Stomach (tissue), 4 donors: ENCODE results near the gene CD44.

ENCODE experiments used
- POLR2A ChIP-seq, 4 donors: fragments of 450-650 bp; IDR thresholded peaks; one replicate each; pipeline ENCODE4 v1.6.1; 2016; ENCODE audit warnings: antibody characterized with exemption in 4 of 4, control low read depth in 2 of 4, mild to moderate bottlenecking in 1 of 4, moderate library complexity in 1 of 4
- TF ChIP-seq, protein P1 (sequence below), 7 experiments: fragments of 450-650 bp in 4 of 7; fragments of 200-600 bp in 3 of 7; sonication (generic) in 3 of 7; IDR thresholded peaks; one replicate each; pipeline ENCODE4 v1.5.1; 2016 to 2019; ENCODE audit warnings: antibody characterized with exemption in 7 of 7, control low read depth in 2 of 7, mild to moderate bottlenecking in 1 of 7

DNA sequence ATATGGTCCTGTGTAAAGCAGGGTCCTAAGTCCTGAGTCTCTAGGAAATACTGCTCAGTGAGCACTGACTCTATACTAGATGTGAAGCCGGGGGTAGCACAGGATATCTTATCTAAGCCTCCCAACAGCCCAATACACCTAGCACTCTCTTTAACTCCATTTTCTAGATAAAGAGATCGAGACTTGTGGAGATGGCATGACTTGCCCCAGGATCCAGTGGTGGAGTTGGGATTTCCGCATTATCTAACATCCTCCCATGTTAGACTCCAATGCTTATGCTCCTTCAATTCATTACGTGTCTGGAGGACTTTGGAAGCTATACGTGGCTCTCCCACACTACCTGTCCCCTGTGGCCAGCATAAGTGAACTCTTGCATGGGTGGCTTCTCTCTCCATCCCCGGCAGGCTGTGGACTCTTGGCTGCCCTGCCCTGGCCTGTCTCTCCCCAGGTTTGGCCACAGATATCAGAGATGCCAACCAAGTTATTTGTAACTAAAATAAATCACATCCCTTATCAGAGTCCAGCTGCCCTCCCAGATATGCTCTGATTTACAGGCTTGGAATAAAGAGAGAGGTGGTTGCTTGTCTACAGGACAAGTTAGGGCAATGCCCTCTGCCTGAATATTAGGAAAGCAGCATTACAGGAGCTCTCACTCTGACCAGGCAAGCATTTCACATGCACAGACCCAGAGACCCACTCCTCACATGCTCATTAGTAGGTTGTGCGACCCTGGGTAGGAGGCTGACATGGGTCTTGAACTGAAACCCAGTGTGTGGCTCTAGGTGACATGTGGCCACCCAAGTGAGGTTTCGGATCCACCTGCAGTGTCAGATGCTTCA is 4.5 kb downstream of the CD44 start:
- no peak for TF ChIP-seq POLR2A (IDR thresholded peaks at IDR 0.05)
- TF ChIP-seq, protein P1, sequence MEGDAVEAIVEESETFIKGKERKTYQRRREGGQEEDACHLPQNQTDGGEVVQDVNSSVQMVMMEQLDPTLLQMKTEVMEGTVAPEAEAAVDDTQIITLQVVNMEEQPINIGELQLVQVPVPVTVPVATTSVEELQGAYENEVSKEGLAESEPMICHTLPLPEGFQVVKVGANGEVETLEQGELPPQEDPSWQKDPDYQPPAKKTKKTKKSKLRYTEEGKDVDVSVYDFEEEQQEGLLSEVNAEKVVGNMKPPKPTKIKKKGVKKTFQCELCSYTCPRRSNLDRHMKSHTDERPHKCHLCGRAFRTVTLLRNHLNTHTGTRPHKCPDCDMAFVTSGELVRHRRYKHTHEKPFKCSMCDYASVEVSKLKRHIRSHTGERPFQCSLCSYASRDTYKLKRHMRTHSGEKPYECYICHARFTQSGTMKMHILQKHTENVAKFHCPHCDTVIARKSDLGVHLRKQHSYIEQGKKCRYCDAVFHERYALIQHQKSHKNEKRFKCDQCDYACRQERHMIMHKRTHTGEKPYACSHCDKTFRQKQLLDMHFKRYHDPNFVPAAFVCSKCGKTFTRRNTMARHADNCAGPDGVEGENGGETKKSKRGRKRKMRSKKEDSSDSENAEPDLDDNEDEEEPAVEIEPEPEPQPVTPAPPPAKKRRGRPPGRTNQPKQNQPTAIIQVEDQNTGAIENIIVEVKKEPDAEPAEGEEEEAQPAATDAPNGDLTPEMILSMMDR (IDR thresholded peaks at IDR 0.05): no peak
